SK-N-SH (cell line): ENCODE measurements around the gene MAPK11.

Experiments
- EP300 ChIP-seq, 2 experiments: IDR thresholded peaks; 2 replicates each; pipeline versions ENCODE4 v1.4.0 to v1.6.1; 2012; ENCODE audit warnings: borderline replicate concordance in 1 of 2, low read depth in 1 of 2, low read length in 1 of 2
- FOXM1 ChIP-seq: IDR thresholded peaks from 2 replicates; pipeline ENCODE4 v1.4.0; 2012; ENCODE audit warnings: low read depth, mild to moderate bottlenecking
- GATA2 ChIP-seq: sonication (generic); formaldehyde crosslinking; IDR thresholded peaks from 2 replicates; pipeline ENCODE4 v1.5.0; 2020; ENCODE audit warnings: mild to moderate bottlenecking, missing genetic modification reagents
- POLR2AphosphoS5 ChIP-seq: IDR thresholded peaks from 2 replicates; pipeline ENCODE4 v1.6.1; 2012; ENCODE audit warnings: low read depth, low read length
- RCOR1 ChIP-seq: fragments of 150-350 bp; IDR thresholded peaks from 2 replicates; pipeline ENCODE4 v1.6.1; 2017; ENCODE audit warnings: antibody characterized with exemption, low read length
- REST ChIP-seq: IDR thresholded peaks from 2 replicates; pipeline ENCODE4 v1.6.1; 2012; ENCODE audit warnings: mild to moderate bottlenecking, low read depth, low read length, moderate library complexity
- SMC3 ChIP-seq: IDR thresholded peaks from 2 replicates; pipeline ENCODE4 v1.6.1; 2012; ENCODE audit warnings: low read depth, low read length, improper control_type of control experiment
- TAF1 ChIP-seq: IDR thresholded peaks from 2 replicates; pipeline ENCODE4 v1.6.1; 2012; ENCODE audit warnings: low read depth, mild to moderate bottlenecking, low read length, moderate library complexity, borderline replicate concordance
- TCF12 ChIP-seq: IDR thresholded peaks from 2 replicates; pipeline ENCODE4 v1.4.0; 2012
- TF ChIP-seq, protein P1 (sequence below): fragments of 200-600 bp; sonication (generic); IDR thresholded peaks from 2 replicates; pipeline ENCODE4 v1.6.1; 2017; ENCODE audit warnings: antibody characterized with exemption, mild to moderate bottlenecking, moderate library complexity

- TF ChIP-seq, protein P1, sequence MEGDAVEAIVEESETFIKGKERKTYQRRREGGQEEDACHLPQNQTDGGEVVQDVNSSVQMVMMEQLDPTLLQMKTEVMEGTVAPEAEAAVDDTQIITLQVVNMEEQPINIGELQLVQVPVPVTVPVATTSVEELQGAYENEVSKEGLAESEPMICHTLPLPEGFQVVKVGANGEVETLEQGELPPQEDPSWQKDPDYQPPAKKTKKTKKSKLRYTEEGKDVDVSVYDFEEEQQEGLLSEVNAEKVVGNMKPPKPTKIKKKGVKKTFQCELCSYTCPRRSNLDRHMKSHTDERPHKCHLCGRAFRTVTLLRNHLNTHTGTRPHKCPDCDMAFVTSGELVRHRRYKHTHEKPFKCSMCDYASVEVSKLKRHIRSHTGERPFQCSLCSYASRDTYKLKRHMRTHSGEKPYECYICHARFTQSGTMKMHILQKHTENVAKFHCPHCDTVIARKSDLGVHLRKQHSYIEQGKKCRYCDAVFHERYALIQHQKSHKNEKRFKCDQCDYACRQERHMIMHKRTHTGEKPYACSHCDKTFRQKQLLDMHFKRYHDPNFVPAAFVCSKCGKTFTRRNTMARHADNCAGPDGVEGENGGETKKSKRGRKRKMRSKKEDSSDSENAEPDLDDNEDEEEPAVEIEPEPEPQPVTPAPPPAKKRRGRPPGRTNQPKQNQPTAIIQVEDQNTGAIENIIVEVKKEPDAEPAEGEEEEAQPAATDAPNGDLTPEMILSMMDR, result no peak
- no peak for TF ChIP-seq POLR2AphosphoS5
- no peak for TF ChIP-seq SMC3
- TF ChIP-seq GATA2 (CRISPR knock-in tag), result no peak
- TF ChIP-seq REST, result no peak
- TF ChIP-seq EP300 (IDR thresholded peaks at IDR 0.05; ENCODE audit: borderline replicate concordance in 1 of 2, low read depth in 1 of 2, low read length in 1 of 2), result no peak
- TF ChIP-seq FOXM1, result no peak
- TF ChIP-seq TCF12, result no peak
- TF ChIP-seq TAF1, result no peak
- no peak for TF ChIP-seq RCOR1
Observed at GRCh38 chr22:50233223-50233622, 37.0 kb downstream of the MAPK11 start.
